Fibroblast of lung (primary cell): ENCODE measurements around the gene DEGS2. TPM values are rescaled to one million over a fixed set of nuclear protein-coding genes. Genes with fewer than 3 reads are reported as not detected.

Experiments used
- DNase-seq, 2 donors: peaks; one replicate each; pipeline versions ENCODE4 v3.0.0 to v3.0.0-alpha.2; 2010; ENCODE audit warnings: low read depth in 2 of 2
- H2AFZ ChIP-seq: 2 replicates; pipeline ENCODE4 v1.5.1; 2012; ENCODE audit warnings: low read length, control low read depth, inconsistent platforms
- H3K27ac ChIP-seq: 2 replicates; pipeline ENCODE4 v1.5.1; 2011; ENCODE audit warnings: low read length, control low read depth; ENCODE audit not compliant: insufficient read depth
- H3K27me3 ChIP-seq: 2 replicates; pipeline ENCODE4 v1.5.1; 2011; ENCODE audit warnings: mild to moderate bottlenecking, low read length; ENCODE audit not compliant: control insufficient read depth, insufficient read depth
- H3K36me3 ChIP-seq: 2 replicates; pipeline ENCODE4 v1.5.1; 2011; ENCODE audit warnings: low read length; ENCODE audit not compliant: control insufficient read depth, insufficient read depth
- H3K4me1 ChIP-seq: 2 replicates; pipeline ENCODE4 v1.5.1; 2011; ENCODE audit warnings: low read length; ENCODE audit not compliant: control insufficient read depth, insufficient read depth; ENCODE audit errors: extremely low read depth
- H3K4me2 ChIP-seq: 2 replicates; pipeline ENCODE4 v1.5.1; 2011; ENCODE audit warnings: low read length, control low read depth; ENCODE audit not compliant: insufficient read depth; ENCODE audit errors: extremely low read depth
- H3K4me3 ChIP-seq, 4 experiments: fragments of 200-600 bp in 1 of 4; sonication (generic) in 1 of 4; replicated peaks in 1 of 4; 2 replicates each; pipeline ENCODE4 v1.5.1; 2011 to 2016; ENCODE audit warnings: low read length in 4 of 4, low read depth in 3 of 4, mild to moderate bottlenecking in 3 of 4, control low read depth in 2 of 4, inconsistent platforms in 1 of 4, mixed read lengths in 1 of 4; ENCODE audit not compliant: insufficient read depth in 1 of 4; ENCODE audit errors: control extremely low read depth in 1 of 4
- H3K79me2 ChIP-seq: 2 replicates; pipeline ENCODE4 v1.5.1; 2012; ENCODE audit warnings: mild to moderate bottlenecking, low read length, inconsistent platforms; ENCODE audit not compliant: control insufficient read depth, insufficient read depth
- H3K9ac ChIP-seq: 2 replicates; pipeline ENCODE4 v1.5.1; 2011; ENCODE audit warnings: mild to moderate bottlenecking, low read length, control low read depth; ENCODE audit not compliant: insufficient read depth
- H3K9me3 ChIP-seq: 2 replicates; pipeline ENCODE4 v1.5.1; 2012; ENCODE audit warnings: low read depth, low read length; ENCODE audit not compliant: control insufficient read depth, insufficient read depth
- H4K20me1 ChIP-seq: 2 replicates; pipeline ENCODE4 v1.5.1; 2011; ENCODE audit warnings: low read length; ENCODE audit not compliant: control insufficient read depth, insufficient read depth; ENCODE audit errors: extremely low read depth
- CTCF ChIP-seq, 2 donors: IDR thresholded peaks in 1 of 2; conservative IDR thresholded peaks in 1 of 2; 1 replicate in 1 of 2; 2 replicates in 1 of 2; pipeline ENCODE4 v1.5.1; 2011 to 2012; ENCODE audit warnings: low read length in 2 of 2, control low read depth in 1 of 2, inconsistent platforms in 1 of 2, low read depth in 1 of 2, mild to moderate bottlenecking in 1 of 2
- EZH2 ChIP-seq: IDR thresholded peaks from 2 replicates; pipeline ENCODE4 v1.5.1; 2012; ENCODE audit warnings: low read length, control low read depth, mild to moderate bottlenecking; ENCODE audit errors: missing control alignments
- polyA plus RNA-seq, 2 donors: library from polyadenylated mRNA; depleted of rRNA in 1 of 2; stranded (reverse) in 1 of 2; unstranded in 1 of 2; fragments of >200 nt; gene quantifications; 2 replicates each; pipeline ENCODE4 v1.2.1, GENCODE V29; 2011 to 2012; ENCODE audit warnings: missing spikeins in 1 of 2
- total RNA-seq: library from RNA; depleted of rRNA; stranded (reverse); fragments of >200 nt; gene quantifications from 2 replicates; pipeline ENCODE4 v1.2.1, GENCODE V29; 2014

Gene DEGS2
- total and polyA plus RNA-seq, 2 donors (not counting 1 experiment from before 2014, with no cell fraction given), result under 0.01 TPM; not detected in 1

GRCh38 chr14:100165831-100166440, 6.5 kb upstream of the DEGS2 start:
- Histone ChIP-seq H2AFZ (no peak overlapping the region), H3K9me3 (no peaks in the 10 kb centered on the region), H3K36me3 (no peaks in the 10 kb centered on the region), H3K79me2 (no peaks in the 10 kb centered on the region), H3K27ac (no peak overlapping the region), H3K4me1 (no peaks in the 10 kb centered on the region), H3K4me2 (no peak overlapping the region), H4K20me1 (no peaks in the 10 kb centered on the region), H3K9ac (no peak overlapping the region), H3K27me3 (peaks cover 5% of the 10 kb centered on the region), H3K4me3 (no peak overlapping the region)
- no peak for DNase-seq
- TF ChIP-seq CTCF (conservative IDR thresholded peaks at IDR 0.05 in 1 of 2, IDR thresholded peaks at IDR 0.05 in 1 of 2; ENCODE audit: low read depth in 1 of 2, low read length in 2 of 2) (no peak), EZH2 (no peak)

DNA sequence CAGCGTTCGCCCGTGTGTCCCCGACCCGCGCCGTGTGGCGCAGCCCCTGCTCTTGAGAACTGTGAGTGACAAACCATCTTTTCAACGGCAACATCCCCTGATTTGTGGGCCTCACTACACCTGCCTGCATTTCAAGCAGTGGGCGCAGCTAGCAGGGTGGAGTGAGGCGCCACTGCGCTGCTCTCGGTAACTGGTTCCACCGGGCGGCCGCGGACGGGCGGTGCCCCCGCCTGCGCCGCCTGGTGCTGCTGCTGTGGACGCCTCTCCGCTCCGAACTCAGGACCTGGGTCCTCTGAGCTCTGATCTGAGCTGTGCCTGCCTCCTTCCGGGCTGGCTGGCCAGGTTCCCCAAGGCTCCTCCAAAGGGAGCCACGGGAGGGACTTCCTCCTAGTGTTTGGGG, 5.9 kb upstream of the DEGS2 start:
- H3K4me3 ChIP-seq, result no peak overlapping the region
- H3K27ac ChIP-seq, result no peak overlapping the region
- no peaks in the 10 kb centered on the region for H3K79me2 ChIP-seq
- no peak overlapping the region for H2AFZ ChIP-seq
- no peak overlapping the region for H3K4me2 ChIP-seq
- peaks cover 6% of the 10 kb centered on the region for H3K27me3 ChIP-seq
- H4K20me1 ChIP-seq, result no peaks in the 10 kb centered on the region
- no peaks in the 10 kb centered on the region for H3K9me3 ChIP-seq
- TF ChIP-seq CTCF (conservative IDR thresholded peaks at IDR 0.05 in 1 of 2, IDR thresholded peaks at IDR 0.05 in 1 of 2; ENCODE audit: low read depth in 1 of 2, low read length in 2 of 2) (no peak), EZH2 (no peak)
- no peak overlapping the region for H3K9ac ChIP-seq
- no peaks in the 10 kb centered on the region for H3K4me1 ChIP-seq
- H3K36me3 ChIP-seq, result no peaks in the 10 kb centered on the region
- DNase-seq, result no peak

DNA sequence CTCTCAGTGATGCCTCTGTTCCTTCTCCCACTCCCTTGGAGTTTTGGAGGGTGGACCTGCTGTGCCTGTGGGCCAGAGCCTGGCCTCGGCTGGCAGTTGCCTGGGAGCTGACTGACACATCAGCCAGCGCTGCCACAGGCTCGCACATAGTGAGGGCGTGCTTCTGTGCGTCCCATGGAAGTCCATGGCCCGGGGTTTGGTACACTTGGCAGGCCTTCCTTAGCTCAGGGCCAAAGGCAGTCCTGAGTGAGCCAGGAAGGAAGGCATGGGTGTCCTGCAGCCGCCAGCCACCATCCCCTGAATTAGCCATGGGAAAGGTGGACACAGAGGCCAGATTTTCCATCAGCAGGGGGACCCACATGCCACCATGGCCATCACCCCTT, 1.1 kb upstream of the DEGS2 start:
- Histone ChIP-seq H3K9ac (no peak overlapping the region), H3K27ac (no peak overlapping the region), H3K4me1 (no peaks in the 10 kb centered on the region), H3K9me3 (no peaks in the 10 kb centered on the region), H2AFZ (no peak overlapping the region), H3K79me2 (no peaks in the 10 kb centered on the region), H3K27me3 (peaks cover 23% of the 10 kb centered on the region), H3K4me2 (no peak overlapping the region), H3K4me3 (no peak overlapping the region), H3K36me3 (no peaks in the 10 kb centered on the region), H4K20me1 (no peaks in the 10 kb centered on the region)
- TF ChIP-seq EZH2 (no peak), CTCF (conservative IDR thresholded peaks at IDR 0.05 in 1 of 2, IDR thresholded peaks at IDR 0.05 in 1 of 2; ENCODE audit: low read depth in 1 of 2, low read length in 2 of 2) (no peak)
- DNase-seq, result no peak
